Stimulated activated naive CD4-positive, alpha-beta T cell (primary cell): Measurements from ENCODE around the gene KLHL22.
"Not testable (repeated sequence)": the region's sequence is repeated elsewhere in the genome, so short reads cannot be mapped to it uniquely, and the experiment has no call there.

Experiments used
- DNase-seq, 6 experiments: peaks; one replicate each; lab custom pipeline; 2025; lab: John Stamatoyannopoulos, UW

The KLHL22 gene

DNA sequence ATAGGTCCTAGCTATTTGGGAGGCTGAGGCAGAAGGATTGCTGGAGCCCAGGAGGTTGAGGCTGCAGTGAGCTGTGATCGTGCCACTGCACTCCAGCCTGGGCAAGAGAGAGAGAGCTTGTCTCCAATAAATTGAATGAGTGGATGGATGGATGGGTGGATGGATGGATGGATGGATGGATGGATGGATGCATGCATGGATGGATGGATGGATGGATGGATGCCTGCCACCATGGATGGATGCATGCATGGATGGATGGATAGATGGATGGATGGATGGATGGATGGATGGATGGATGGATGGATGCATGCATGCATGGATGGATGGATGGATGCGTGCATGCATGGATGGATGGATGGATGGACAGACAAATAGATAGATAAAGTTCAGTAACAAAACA is 25.1 kb downstream of the KLHL22 start:
- not testable (repeated sequence) for DNase-seq

DNA sequence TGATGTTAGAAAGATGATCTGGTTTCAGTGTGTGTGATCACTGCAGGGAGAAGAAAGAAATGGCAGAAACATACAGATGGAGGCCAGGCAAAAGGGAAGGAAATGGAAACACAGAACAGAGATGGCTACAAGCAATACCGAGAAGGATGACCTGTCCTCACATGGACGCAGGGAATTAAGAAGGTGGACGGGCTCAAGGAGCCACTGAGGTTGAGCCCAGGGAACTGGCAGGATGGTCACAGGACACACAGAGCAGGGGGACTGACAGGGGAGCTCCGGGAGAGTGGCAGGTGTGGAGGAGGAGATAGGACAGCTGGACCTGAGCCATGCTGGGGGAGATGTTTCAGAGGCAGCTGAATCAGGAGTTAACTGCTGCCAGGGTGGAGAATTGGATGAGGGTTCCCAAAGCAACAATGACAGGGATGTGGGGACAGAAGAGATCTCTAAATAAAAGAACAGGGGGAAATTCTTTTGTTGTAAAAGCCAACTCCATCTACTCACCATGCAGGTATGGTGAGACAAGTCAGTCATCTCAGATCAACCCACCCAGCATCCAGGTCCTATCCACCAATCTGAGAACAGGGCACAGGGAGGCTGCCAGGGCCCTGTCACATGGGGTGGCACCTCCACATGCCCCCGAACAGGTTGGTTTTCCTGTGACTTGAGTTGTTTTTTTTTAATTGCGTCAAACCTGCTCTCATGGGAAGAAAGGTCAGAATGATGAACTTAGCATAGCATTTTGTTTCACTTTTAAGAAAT is 26.3 kb downstream of the KLHL22 start:
- DNase-seq: no peak

DNA sequence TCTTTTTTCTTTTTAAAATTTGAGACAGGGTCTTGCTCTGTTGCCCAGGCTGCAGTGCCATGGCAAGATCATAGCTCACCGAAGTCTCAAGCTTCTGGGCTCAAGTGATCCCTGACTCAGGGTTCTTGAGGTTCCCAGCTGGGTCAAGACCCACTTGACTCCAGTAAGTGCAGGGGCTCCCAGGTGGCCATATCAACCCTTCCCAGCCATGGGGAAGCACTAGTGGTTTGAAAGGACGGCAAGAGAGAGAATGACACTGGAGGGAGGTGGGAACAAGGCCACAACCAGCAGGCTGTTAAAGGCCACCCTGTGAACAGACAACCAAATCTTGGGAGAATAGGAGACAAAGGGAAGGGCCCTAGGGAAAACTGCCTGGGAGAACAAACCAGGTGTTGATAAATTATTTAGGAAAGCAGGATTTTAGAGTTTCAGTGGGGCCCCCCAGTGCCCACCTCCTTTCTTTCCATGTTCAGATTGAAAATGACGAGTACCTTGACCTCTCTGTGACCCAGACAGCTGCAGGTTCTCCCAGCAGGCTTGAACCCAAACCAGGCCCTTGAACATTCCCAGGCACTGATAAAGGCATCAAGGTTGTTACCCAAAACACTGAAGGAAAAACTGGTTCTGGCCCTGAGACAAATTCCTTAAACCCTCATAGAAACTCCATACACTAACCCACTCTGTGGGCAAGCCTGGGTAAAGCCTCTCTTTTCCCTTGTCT is 28.8 kb downstream of the KLHL22 start:
- no peak for DNase-seq

DNA sequence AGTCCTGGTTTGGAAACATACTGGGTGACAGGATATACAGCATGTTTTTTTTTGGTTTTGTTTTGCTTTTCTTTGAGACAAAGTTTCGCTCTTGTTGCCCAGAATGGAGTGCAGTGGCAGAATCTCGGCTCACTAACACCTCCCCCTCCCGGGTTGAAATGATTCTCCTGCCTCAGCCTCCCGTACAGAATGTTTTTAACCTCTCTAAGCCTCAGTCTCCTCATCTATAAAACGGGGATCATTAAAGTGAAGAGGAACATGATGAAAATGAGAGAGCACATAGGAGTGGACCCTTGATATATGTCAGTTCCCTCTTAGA is 29.9 kb downstream of the KLHL22 start:
- peak in 3 of 6 experiments; percentile 23 to 36 (median 29) for DNase-seq

DNA sequence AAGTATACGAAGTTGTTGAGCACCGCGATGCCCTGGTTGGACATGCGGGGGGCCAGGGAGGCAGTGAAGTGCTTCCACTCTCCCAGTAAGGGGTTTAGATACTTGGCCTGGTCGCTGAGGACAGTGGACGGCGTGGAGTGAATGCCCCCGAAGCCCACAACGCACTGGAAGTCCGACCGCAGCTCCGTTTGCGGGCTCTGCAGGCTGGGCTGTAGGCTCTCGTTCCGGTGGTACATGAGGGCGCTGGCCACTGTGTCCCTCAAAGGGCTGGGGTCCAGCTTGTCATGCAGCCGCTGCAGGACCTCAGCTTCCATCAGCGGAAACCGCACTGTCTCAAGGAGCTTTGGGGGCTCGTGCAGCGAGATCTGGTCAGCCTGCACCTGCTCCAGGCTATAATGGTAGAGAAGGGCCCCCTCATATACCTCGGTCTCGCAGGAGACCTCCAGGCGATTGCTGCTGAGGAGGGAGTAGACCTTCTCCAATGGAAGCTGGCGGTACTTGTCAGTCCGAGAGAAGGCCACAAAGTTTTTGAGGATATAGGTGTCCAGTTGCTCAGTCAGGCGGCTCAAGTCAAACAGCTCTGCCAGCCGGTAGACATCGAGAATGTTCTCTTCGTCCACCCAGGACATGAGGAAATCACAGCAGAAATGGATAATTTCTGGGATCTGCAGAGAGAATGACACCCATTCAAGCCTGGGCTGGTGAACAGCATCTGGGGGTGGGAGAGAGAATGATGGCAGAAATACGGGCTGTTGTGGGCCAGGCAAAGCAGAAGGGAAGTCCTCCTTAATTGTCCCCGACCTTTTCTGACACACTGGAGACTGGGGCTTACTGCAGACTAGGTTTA is 30.5 kb downstream of the KLHL22 start:
- DNase-seq: no peak

DNA sequence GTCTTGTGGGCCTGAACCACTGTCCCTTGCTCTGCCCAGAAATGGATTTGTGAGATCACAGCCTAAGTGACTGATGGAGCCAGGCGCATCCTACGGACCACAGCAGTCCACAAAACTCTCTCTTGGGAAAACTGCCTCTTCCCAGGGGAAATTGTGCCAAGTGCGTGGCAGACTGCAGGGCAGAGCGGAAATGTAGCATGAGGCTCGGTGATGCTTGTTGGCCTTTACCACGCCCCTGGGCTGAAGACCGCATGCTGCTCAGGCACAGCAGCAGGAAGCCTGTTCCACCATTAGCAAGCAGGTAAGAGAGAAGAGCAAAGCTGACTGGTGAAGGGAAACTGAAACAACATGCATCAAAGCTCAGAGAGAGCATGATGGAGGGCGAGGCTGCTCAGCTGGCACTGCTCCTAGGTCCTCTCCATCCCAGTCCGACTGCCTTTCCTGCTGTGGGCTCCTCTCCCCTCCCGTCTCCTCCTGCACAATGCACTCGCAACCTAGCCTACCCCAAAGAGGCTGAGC is 31.4 kb downstream of the KLHL22 start:
- peak; percentile 19 to 80 (median 65) for DNase-seq

DNA sequence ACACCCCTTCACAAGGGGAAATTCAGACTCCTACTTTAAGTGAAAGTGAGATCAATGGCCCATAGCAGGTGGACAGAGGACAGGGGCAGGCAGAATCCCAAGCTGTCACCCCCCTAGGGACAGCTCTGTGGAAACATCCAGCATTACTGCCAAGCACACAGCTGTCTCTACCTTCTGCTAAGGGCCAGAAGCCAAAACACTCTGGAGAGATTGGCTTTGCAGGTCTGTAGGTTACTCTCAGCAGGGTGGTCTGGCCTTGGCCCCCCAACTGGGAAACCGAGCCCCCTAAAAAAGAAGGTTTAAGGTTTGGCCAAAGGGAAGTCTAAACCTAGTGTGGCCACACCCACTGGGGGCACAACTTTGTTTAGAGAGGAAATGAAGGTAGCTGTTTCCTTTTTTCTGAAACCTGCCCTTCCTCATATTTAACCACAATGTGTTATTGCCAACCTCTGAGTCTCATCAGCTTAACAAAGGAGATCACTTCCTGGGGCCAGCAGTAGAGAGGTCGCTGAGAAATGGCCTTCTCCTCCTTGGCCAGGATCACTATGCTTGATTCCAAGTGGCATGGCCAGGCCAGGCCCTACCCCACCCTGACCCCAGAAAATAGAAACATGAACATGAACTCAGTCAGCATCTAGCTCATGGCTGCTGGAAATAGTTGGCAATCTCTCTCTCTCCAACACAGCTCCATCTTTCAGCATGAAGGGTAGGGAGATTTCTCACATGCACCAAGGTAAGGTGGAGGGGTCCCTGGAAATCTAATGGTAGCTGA is 32.1 kb downstream of the KLHL22 start:
- DNase-seq: peak in 5 of 6 experiments; percentile 3 to 76 (median 63)

DNA sequence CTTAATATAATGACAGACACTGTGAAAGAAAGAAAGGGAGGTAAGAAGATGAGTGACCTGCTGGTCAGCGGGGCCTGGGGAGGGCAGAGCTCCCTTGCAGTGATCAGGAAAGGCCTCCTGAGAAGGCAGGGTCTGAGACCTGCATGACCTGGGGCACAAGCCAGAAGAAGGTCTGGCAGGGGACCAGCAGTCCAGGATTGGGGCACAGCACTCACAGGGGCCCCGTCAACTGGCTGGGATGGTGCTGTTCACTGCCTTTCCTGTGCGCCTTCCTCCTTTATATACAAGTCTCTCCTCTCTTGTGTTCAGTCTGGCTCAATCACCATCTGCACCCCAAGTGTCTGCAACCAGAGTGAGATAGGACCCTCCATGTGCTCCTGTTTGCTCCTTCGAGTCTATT is 35.7 kb downstream of the KLHL22 start:
- DNase-seq: no peak

DNA sequence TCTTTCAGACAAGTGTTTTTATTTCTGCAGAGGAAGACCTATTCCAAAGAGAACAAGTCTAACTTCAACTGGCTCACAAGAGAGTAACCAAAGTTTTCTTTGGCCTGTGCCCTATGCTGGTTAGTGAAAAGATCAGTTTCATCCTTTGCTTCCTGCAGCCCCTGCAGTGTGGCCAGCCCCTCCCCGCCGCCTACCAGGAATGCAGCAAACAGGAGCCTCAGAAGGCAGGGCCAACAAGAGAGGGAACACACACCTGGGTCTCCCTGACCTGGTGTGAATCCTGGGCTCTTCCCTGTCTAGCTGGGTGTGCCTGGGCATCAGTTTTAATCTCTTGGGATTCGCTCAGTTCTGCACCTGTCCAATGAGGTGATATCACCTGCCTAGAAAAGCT is 36.4 kb downstream of the KLHL22 start:
- DNase-seq: no peak

DNA sequence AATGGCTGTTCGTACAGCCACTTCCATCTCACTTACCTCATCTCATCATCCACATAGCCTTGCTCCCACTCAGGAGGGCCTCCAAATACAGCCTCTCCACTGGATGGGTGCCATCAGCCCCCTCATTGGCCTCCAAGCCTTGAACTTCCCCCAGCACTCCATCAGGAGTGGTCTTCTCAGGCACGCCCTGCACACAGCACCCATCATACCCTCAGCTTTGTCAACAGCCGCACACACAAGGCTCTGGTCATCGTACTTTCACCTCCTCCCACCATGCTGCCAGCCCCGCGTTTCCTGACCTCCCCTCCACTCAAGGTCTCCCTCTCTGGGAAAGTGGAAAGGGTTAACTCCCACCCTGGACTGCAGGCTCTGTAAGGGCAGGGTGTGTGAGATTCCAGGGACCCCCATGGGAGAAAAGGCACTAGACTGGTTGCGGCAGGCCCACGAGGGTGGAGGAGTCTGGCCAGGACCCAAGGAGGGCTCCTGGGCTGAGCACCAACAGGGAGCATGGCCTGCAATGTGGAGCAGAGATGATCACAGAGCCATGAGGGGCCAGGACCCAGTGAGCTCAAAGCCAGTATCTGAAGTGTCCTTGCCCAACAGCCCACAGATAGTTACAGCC is 37.0 kb downstream of the KLHL22 start:
- DNase-seq: no peak

DNA sequence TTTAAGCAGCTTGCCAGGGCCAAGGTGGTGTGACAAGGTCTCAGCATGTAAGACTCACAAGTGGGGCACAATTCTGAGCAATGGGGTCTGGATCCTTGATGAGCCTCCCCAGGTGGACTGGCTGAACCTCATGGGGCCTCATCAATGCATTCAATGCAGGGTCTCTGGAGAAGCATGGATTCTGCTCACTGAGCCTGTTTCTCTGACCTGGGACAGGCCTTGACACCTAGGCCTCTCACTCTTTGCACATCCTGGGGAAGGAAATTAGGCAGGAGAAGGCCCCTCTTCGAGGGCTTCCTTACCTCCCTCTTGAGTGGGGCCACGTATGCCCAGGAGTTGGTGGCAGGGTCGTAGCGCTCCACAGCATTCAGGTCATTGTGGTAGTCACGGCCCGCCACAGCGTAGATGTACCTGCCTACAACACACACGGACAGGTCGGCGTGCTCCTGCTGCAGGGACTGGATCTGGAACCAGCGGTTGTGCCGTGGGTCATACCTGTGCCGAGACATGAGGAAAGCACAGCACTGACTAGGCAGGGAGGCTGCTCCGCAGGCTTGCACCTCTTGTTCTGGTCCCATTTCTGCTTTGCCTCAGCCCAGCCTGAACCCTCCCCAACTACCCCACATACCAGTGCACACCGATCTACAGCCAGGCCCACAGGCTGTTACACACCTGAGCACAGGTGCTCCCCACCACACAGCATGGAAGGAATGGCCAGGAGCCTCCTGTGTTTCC is 37.9 kb downstream of the KLHL22 start:
- DNase-seq: no peak

DNA sequence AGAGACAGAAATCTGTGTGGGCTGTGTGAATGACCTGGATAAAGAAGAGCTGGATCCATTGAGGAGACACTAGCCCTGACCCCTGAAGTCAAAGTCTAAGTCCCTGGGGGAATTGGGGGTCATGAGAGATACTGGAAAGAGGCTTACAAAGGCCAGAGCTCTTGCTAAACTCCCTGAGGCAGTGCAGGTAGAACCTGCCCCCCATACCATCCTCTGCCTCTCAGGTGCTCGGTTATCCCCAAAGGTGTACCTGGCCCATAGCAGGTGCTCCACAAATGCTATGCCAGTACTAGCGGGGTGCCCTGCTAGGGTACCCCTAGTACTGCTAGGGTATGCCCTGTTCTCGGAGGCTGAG is 38.9 kb downstream of the KLHL22 start:
- DNase-seq: no peak

DNA sequence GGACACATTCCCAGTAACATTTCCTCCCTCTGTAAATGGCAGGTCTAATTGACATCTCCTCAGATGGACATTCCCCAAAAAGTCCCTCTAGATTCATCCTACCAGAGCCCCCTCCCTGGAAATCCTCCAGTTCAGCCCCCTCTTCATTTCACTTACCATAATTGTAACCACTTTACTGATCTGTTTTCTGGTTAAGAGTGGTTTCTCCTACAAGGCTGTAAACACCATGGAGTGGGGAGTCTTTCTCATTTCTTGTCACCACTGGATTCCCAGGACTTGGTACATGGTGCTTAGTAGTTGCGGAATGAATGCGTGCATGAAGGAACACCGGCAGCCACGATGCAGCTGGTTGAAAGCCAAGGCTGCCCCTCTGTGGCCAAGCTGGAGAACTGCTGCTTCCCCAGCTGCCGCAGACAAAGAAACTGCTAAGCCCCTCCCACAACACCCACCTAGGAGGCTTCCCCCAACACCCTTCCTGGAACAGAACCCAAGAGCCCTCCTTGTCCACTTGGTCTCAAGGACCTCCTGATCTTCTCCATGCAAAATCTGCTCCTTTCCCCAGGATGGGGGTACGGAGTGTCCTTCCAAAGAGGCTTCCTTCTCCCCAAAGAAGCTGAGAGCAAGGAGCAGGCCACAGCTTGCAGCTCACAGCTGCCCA is 39.4 kb downstream of the KLHL22 start:
- DNase-seq: peak; percentile 51 to 73 (median 67)

DNA sequence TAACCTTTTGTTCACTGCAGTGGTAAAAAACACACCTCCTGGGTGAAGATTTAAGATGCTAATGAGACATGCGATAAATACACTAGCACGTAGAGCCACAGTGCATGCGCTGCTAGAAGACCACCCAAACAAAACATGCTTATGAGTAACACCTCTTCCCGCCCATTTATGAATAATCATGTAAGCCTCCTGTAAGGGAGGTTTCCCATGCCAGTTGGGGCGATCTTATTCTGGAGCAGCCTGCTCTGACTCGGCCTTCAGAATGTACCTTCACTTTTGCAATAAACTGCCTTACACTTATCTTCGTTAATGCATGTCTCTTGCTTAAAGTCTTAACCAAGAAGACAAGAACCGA is 39.9 kb downstream of the KLHL22 start:
- no peak for DNase-seq

DNA sequence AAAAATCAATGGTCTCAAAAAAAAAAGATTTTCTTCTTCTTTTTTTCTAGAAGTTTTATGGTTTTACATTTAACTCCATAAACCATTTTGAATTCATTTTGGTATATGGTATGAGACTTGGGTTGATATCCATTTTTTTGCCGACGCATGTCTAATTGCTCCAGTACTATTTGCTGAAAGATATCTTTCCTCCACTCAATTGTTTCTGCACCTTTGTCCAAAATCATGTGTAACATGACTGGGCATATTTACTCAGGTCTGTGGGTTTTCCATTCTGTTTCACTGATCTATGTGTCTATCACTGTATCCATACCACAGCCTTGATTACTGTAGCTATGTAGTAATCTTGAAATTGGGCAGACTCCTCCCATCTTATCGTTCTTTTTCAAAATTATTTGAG is 42.4 kb downstream of the KLHL22 start:
- no peak for DNase-seq

DNA sequence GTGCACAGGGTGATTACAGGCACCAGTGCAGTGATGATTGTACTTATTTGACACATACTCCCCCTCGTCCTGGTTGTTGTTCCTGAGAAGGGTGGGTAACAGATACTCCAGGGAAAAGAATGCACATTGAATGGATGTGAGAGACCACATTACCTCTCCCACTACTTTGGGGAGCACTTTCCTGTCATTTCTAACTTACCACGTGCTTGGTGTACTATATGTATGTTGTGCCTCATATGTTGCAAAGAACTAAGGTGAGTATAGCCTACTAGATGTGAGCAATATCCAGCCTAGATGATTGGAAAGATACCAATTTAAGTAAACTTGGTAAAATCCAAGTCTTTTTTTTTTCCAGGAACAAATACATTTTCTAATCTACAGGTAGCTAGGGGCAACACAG is 43.7 kb downstream of the KLHL22 start:
- no peak for DNase-seq

DNA sequence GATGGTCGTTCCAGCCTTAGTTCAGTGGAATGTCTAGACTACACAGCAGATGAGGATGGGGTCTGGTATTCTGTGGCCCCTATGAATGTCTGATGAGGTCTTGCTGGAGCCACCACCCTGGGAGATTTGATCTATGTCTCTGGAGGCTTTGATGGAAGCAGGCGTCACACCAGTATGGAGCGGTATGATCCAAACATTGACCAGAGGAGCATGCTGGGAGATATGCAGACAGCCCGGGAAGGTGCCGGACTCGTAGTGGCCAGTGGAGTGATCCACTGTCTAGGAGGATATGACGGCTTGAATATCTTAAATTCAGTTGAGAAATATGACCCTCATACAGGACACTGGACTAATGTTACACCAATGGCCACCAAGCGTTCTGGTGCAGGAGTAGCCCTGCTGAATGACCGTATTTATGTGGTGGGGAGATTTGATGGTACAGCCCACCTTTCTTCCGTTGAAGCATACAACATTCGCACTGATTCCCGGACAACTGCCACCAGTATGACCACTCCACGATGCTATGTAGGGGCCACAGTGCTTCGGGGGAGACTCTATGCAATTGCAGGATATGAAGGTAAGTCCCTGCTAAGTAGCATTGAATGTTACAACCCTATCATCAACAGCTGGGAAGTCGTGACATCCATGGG is 44.3 kb downstream of the KLHL22 start:
- DNase-seq: not testable (repeated sequence)

DNA sequence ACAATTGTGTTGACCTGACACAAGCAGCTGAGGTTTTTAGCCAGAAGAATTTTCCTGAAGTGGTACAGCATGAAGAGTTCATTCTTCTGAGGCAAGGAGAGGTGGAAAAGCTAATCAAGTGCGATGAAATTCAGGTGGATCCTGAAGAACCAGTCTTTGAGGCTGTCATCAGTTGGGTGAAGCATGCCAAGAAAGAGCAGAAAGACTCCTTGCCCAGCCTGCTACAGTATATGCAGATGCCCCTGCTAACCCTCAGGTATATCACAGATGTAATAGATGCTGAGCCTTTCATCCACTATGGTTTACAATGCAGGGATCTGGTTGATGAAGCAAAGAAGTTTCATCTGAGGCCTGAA is 45.1 kb downstream of the KLHL22 start:
- DNase-seq: no peak

DNA sequence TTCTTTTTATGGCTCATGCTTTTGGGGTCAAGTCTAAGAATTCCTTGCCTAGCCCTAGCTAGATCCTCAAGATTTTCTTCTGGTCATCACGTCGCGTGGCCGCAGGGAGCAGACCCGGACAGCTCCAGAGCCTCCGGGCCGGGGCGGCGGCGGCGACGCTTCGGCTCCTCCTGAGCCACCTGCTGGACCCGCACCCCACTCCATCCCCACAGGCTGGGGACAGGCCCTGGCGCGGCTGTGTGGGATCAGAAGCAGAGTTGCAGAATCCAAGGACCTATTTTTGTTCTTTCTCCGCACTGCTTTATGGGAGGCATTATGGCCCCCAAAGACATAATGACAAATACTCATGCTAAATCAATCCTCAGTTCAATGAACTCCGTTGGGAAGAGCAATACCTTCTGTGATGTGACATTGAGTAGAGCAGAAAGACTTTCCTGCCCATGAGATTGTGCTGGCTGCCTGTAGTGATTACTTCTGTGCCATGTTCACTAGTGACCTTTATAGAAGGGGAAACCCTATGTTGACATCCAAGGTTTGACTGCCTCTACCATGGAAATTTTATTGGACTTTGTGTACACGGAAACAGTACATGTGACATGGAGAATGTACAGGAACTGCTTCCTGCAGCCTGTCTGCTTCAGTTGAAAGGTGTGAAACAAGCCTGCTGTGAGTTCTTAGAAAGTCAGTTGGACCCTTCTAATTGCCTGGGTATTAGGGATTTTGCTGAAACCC is 45.6 kb downstream of the KLHL22 start:
- no peak for DNase-seq
